ENCODE measurements around the gene SFR1. TPM values are rescaled to one million over a fixed set of nuclear protein-coding genes. Genes with fewer than 3 reads are reported as not detected.

The SFR1 gene
- polyA plus RNA-seq, 4 donors, result 10.8 to 13.3 (median 11.9) TPM

- no peak for DNase-seq (ENCODE audit: low read depth in 4 of 4, low spot score in 3 of 4)
These were observed 17.6 kb upstream of the SFR1 start for GRCh38 chr10:104104418-104104817.

- no peak for DNase-seq (ENCODE audit: low read depth in 4 of 4, low spot score in 3 of 4)
These were observed 17.0 kb upstream of the SFR1 start for GRCh38 chr10:104104926-104105325.

GRCh38 chr10:104109908-104110662, 11.9 kb upstream of the SFR1 start:
- no peak for DNase-seq (ENCODE audit: low read depth in 4 of 4, low spot score in 3 of 4)

- no peak for DNase-seq (ENCODE audit: low read depth in 4 of 4, low spot score in 3 of 4)
These were observed 8.5 kb upstream of the SFR1 start for GRCh38 chr10:104113376-104113956.

GRCh38 chr10:104117839-104118323, 4.1 kb upstream of the SFR1 start:
- no peak for DNase-seq (ENCODE audit: low read depth in 4 of 4, low spot score in 3 of 4)

GRCh38 chr10:104119996-104120395, 2.0 kb upstream of the SFR1 start:
- no peak for DNase-seq (ENCODE audit: low read depth in 4 of 4, low spot score in 3 of 4)

- DNase-seq (ENCODE audit: low read depth in 4 of 4, low spot score in 3 of 4), result no peak
These were observed 1.5 kb upstream of the SFR1 start for GRCh38 chr10:104120512-104120902.

- DNase-seq (ENCODE audit: low read depth in 4 of 4, low spot score in 3 of 4), result peak; percentile 74 to 85 (median 82)
These were observed 977 bp upstream of the SFR1 start for GRCh38 chr10:104120903-104121484.

- DNase-seq (ENCODE audit: low read depth in 4 of 4, low spot score in 3 of 4), result no peak
These were observed 495 bp downstream of the SFR1 start for GRCh38 chr10:104122225-104123107.

- no peak for DNase-seq (ENCODE audit: low read depth in 4 of 4, low spot score in 3 of 4)
These were observed 1.4 kb downstream of the SFR1 start for GRCh38 chr10:104123397-104123796.

GRCh38 chr10:104127411-104127810, 5.4 kb downstream of the SFR1 start:
- no peak for DNase-seq (ENCODE audit: low read depth in 4 of 4, low spot score in 3 of 4)

- DNase-seq (ENCODE audit: low read depth in 4 of 4, low spot score in 3 of 4), result no peak
These were observed 6.2 kb downstream of the SFR1 start for GRCh38 chr10:104128214-104128613.

- no peak for DNase-seq (ENCODE audit: low read depth in 4 of 4, low spot score in 3 of 4)
These were observed 8.1 kb downstream of the SFR1 start for GRCh38 chr10:104130041-104130440.

GRCh38 chr10:104138131-104138530, 16.2 kb downstream of the SFR1 start:
- DNase-seq (ENCODE audit: low read depth in 4 of 4, low spot score in 3 of 4), result no peak

GRCh38 chr10:104139221-104139620, 17.2 kb downstream of the SFR1 start:
- DNase-seq (ENCODE audit: low read depth in 4 of 4, low spot score in 3 of 4), result no peak

GRCh38 chr10:104142081-104142480, 20.1 kb downstream of the SFR1 start:
- DNase-seq (ENCODE audit: low read depth in 4 of 4, low spot score in 3 of 4), result no peak

- no peak for DNase-seq (ENCODE audit: low read depth in 4 of 4, low spot score in 3 of 4)
These were observed 21.9 kb downstream of the SFR1 start for GRCh38 chr10:104143829-104144228.

GRCh38 chr10:104144931-104145330, 23.0 kb downstream of the SFR1 start:
- no peak for DNase-seq (ENCODE audit: low read depth in 4 of 4, low spot score in 3 of 4)

- DNase-seq (ENCODE audit: low read depth in 4 of 4, low spot score in 3 of 4), result no peak
These were observed 24.9 kb downstream of the SFR1 start for GRCh38 chr10:104146882-104147281.

GRCh38 chr10:104150139-104150538, 28.2 kb downstream of the SFR1 start:
- DNase-seq (ENCODE audit: low read depth in 4 of 4, low spot score in 3 of 4), result no peak

GRCh38 chr10:104151737-104152136, 29.8 kb downstream of the SFR1 start:
- DNase-seq (ENCODE audit: low read depth in 4 of 4, low spot score in 3 of 4), result no peak
